GM12875 (cell line): Measurements from ENCODE around the gene FNTB.
A peak's percentile ranks its signal among the peaks of the same experiment; 100 is the strongest.

Source experiments
- H3K4me3 ChIP-seq: one replicate; pipeline ENCODE4 v1.5.1; 2011; ENCODE audit warnings: low read depth, low read length, control low read depth
- TF ChIP-seq, protein P1 (sequence below): IDR thresholded peaks from 2 replicates; pipeline ENCODE4 v1.5.1; 2011; ENCODE audit warnings: low read depth, mild to moderate bottlenecking, control low read depth, inconsistent platforms, low read length, moderate library complexity, borderline replicate concordance; ENCODE audit not compliant: insufficient read depth

The FNTB gene, protein sequence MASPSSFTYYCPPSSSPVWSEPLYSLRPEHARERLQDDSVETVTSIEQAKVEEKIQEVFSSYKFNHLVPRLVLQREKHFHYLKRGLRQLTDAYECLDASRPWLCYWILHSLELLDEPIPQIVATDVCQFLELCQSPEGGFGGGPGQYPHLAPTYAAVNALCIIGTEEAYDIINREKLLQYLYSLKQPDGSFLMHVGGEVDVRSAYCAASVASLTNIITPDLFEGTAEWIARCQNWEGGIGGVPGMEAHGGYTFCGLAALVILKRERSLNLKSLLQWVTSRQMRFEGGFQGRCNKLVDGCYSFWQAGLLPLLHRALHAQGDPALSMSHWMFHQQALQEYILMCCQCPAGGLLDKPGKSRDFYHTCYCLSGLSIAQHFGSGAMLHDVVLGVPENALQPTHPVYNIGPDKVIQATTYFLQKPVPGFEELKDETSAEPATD

DNA sequence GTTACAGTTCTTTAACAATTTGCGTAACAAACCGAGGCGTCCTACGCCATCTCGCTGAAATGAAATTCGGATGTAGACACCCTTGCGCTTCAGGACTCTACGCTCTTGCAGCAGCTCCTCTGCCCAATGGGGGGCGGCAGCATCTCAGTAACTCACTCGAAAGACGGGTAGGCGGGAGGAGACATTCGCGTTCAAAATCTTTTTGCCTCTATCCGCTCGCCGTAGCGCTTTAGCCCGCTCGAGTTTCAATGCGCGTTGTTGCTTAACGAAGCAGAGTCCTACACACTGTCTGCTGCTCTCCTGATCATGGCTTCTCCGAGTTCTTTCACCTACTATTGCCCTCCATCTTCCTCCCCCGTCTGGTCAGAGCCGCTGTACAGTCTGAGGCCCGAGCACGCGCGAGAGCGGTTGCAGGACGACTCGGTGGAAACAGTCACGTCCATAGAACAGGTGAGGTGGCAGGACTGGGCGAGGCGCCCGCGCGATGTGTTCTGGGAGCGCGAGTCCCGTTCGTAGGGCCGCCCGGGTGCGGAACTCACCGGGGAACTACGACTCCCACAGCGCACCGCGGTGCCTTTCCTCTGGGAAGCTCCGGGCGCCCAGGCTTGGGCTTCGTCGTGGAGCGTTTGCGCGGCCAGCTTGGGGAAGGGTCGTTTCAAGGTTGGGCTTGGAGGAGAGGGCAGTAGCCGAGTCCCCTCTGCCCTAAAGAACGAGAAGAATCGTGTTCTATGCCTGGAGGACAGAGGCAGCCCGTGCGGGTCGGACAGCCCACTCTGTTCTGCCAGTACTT, at the start of gene FNTB:
TSS of gene FNTB (plus strand) at position 248 of the 790 bp plus-strand sequence. CDS start at position 307, 59 bp downstream.
- TF ChIP-seq, protein P1, sequence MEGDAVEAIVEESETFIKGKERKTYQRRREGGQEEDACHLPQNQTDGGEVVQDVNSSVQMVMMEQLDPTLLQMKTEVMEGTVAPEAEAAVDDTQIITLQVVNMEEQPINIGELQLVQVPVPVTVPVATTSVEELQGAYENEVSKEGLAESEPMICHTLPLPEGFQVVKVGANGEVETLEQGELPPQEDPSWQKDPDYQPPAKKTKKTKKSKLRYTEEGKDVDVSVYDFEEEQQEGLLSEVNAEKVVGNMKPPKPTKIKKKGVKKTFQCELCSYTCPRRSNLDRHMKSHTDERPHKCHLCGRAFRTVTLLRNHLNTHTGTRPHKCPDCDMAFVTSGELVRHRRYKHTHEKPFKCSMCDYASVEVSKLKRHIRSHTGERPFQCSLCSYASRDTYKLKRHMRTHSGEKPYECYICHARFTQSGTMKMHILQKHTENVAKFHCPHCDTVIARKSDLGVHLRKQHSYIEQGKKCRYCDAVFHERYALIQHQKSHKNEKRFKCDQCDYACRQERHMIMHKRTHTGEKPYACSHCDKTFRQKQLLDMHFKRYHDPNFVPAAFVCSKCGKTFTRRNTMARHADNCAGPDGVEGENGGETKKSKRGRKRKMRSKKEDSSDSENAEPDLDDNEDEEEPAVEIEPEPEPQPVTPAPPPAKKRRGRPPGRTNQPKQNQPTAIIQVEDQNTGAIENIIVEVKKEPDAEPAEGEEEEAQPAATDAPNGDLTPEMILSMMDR = peak; percentile 93
- peak within 1 kb of the TSS; percentile 97 for H3K4me3 ChIP-seq

DNA sequence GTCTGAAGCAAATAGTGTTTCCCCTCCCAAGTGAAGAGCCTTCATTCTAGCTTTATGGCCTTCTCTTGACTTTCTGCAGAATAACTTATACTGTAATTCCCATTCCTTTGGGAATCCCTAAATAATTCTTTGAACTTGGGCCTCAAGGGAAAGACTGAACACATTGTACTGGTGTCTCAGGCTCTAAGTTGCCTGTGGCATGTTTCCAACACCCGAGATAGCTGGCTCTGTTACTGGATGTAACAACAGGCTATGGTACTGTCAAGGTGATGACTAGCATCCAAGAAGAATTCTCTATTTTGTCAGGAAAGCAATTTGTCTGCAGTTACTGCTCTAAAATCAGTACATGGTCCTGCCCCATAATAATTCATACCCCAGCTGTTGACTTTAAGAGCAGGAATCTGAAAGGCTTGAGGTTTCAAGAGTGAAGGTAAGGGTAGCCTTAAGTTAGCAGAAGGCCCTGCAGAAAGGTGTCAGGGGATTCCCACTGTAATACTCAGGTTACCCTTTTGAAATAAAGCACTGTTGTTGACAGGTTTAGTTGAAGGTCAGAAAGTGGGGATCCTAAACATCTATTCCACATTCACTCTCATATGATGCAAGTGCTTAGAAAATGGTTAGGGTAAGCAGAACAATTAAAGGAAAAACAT, 49.4 kb upstream of the FNTB start:
- no peak overlapping the region for H3K4me3 ChIP-seq
- TF ChIP-seq, protein P1 = no peak

DNA sequence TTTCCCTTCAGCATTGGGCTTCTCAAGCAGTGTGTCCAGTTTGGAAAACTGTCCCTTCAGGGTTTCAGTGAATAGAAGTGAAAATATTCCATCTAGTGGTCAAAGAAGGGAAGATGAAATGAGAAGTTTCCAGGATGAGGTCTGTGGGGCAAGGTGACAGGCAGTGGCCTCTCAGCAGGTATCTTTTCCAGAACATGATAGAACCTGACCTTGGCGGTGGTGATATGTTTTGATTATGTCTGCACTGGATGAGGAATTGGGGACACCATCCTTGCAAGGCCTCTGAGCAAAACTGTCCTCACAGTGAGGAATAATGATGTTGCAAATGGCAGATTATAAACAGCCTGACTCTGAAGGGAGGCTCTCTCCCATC, 48.9 kb upstream of the FNTB start:
- TF ChIP-seq, protein P1 = no peak
- H3K4me3 ChIP-seq = no peak overlapping the region

DNA sequence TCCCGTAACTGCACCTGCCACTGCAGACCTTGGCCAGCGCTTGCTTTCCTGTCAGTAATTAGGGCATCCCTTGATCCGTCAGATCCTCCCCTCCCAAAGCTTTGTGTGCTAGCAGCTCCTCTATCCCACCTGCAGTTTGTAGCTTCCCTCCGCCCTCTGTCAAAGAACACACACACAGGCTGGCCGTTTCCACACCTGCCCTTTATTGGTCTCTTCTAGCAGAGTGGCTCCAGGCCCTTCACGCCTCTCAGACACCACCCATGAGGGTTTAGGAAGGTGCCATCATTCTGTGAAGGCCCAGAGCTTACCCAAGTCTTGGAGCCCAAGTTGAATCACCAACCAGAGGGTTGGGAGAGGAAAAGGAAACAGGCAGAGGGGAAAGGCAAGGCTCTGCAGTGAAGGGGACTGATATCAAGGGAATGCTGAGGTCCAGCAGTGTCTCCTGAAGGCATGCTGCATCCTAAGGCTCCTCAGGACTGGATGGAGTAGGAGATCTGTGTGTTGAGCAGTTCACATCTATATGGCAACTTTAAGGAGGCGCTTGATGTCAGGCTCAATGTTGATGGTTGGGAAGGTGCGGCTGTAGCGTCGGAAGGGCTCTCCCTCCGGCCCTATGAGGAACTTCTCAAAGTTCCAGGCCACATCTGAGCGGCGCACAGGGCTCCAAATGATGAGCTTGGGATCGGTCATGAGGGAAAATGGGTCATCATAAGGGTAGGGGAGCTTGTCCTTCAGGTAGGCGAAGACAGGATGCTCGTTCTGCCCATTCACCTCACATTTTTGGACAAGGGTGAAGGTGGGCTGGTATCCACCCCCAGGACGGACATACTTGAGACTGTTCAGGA, 47.5 kb upstream of the FNTB start:
- TF ChIP-seq, protein P1 = no peak
- no peak overlapping the region for H3K4me3 ChIP-seq

DNA sequence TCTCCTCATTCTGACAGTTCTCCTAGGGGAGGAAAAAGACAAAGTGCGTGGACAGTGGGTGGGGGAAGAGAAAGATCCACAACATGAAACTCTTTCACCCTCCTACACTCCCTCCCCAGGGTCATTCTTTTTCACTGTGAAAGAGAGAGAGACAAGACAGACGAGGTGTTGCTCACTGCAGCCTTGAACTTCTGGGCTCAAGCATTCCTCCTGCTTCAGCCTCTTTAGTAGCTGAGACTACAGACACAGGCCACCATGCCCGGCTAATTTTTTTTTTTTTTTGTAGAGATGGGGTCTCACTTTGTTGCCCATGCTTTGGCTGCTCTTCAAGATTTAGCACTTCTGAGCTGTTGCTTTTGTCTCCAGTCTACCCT, 46.9 kb upstream of the FNTB start:
- TF ChIP-seq, protein P1 = no peak
- H3K4me3 ChIP-seq = no peak overlapping the region

DNA sequence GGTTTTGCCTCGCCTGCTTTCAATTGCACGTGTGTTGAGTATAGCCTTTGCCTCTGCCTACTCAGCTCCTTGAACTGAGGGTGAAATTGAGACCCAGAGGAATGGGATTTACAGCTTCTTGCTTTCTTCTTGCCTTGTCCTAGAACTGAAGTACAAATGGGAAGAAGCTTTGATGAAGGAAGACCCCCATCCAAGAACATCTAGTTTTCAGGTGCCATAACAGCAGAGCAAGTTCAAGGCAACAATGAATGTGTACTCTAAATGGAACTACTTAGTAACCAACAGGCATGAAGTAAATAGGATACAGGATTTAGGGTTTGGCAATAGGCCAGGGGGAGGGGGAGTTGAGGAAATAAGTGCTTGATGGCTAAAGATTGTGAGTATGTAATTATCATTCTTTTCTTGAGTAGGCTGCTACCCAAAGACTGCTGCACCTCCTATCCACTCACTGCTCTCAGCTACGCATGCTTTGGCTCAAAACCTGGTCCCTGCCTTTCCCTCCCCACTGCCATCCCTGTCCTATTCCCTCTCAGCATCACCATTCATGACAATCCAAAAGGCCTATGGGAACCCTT, 46.3 kb upstream of the FNTB start:
- TF ChIP-seq, protein P1 = no peak
- no peak overlapping the region for H3K4me3 ChIP-seq
